ENCODE measurements around the gene DCTN2.

DNA sequence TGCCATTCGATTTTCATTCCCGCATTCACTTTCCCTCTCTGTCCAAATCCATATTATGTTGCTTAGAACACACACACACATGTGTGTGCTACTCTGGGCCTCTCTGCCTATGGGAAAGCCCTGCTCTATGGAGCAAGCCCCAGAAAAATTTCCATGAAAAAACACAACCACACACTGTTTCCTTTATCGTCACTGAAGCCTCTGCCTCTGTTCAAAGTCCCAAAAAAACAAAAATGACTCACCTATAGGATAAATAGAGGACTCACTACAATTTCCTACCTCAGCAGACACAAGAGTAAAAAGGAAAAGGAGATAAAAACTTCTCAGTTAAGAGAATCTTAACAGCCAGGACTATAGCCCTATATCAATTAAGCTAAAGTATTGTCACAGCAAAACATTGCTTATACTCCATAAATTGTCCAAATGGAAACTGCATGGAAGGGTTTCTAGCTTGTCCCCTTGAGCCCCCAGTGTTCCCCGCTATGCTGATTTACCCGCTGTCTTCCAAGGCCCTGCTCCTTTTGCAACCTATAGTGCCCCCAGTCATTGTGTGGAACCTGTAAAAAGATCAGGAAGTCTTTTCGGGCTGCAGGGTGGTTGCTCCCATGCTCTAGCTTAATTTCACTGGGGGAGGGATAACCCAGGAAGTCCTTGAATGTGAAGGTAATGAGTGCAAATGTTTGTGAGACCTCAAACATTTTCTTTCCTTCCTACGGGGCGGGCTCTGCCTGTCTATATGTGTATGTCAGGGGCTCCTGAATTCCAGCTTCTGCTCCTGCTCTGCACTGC is 32.9 kb upstream of the DCTN2 start:
- no peak for TF ChIP-seq NFIC (IDR thresholded peaks at IDR 0.05)
- no peak for TF ChIP-seq EP300 (IDR thresholded peaks at IDR 0.05; ENCODE audit: borderline replicate concordance)
- TF ChIP-seq, protein P1, sequence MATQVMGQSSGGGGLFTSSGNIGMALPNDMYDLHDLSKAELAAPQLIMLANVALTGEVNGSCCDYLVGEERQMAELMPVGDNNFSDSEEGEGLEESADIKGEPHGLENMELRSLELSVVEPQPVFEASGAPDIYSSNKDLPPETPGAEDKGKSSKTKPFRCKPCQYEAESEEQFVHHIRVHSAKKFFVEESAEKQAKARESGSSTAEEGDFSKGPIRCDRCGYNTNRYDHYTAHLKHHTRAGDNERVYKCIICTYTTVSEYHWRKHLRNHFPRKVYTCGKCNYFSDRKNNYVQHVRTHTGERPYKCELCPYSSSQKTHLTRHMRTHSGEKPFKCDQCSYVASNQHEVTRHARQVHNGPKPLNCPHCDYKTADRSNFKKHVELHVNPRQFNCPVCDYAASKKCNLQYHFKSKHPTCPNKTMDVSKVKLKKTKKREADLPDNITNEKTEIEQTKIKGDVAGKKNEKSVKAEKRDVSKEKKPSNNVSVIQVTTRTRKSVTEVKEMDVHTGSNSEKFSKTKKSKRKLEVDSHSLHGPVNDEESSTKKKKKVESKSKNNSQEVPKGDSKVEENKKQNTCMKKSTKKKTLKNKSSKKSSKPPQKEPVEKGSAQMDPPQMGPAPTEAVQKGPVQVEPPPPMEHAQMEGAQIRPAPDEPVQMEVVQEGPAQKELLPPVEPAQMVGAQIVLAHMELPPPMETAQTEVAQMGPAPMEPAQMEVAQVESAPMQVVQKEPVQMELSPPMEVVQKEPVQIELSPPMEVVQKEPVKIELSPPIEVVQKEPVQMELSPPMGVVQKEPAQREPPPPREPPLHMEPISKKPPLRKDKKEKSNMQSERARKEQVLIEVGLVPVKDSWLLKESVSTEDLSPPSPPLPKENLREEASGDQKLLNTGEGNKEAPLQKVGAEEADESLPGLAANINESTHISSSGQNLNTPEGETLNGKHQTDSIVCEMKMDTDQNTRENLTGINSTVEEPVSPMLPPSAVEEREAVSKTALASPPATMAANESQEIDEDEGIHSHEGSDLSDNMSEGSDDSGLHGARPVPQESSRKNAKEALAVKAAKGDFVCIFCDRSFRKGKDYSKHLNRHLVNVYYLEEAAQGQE (IDR thresholded peaks at IDR 0.05; ENCODE audit: low read depth), result no peak
- no peak for TF ChIP-seq TCF12 (IDR thresholded peaks at IDR 0.05; ENCODE audit: low read depth)
- TF ChIP-seq, protein P2, sequence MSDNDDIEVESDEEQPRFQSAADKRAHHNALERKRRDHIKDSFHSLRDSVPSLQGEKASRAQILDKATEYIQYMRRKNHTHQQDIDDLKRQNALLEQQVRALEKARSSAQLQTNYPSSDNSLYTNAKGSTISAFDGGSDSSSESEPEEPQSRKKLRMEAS (IDR thresholded peaks at IDR 0.05), result no peak
